A549 (cell line): ENCODE measurements around the gene ADI1. TPM values are rescaled to one million over a fixed set of nuclear protein-coding genes. Genes with fewer than 3 reads are reported as not detected.
A peak's percentile ranks its signal among the peaks of the same experiment; 100 is the strongest.

Experiments
- ATAC-seq, 2 experiments: fragments of 200-7000 bp in 1 of 2; fragments of >200 bp in 1 of 2; cut with Nextera tagmentation in 1 of 2; cut with Tn5 transposase in 1 of 2; 3 replicates each; pipeline versions ENCODE4 v1.8.0 to v1.9.1; 2018 to 2020; ENCODE audit warnings: mild to moderate bottlenecking in 1 of 2, moderate library complexity in 1 of 2
- CTCF ChIA-PET: fragments of 300-600 bp; sonication (Branson Sonifier 250); formaldehyde crosslinking; extraction: SDS; loops from one replicate; lab custom pipeline; 2021; ENCODE audit warnings: antibody characterized with exemption, inconsistent platforms; lab: Yijun Ruan, JAX
- POLR2A ChIA-PET: fragments of 350-600 bp; formaldehyde crosslinking; extraction: SDS; loops from one replicate; lab custom pipeline; 2021; ENCODE audit warnings: antibody characterized with exemption, inconsistent platforms; lab: Yijun Ruan, JAX
- DNase-seq, 2 experiments: peaks; one replicate each; pipeline versions ENCODE4 v3.0.0 to v3.0.0-alpha.2; 2011 to 2016; ENCODE audit warnings: low read depth in 1 of 2, low spot score in 1 of 2
- FAIRE-seq: peaks from 2 replicates; lab custom pipeline; 2011; peaks lifted over from hg19 to GRCh38; lab: Jason Lieb, UNC
- H3K27ac ChIP-seq, 2 experiments: fragments of >200 bp; sonication (Bioruptor Twin); formaldehyde crosslinking; 3 replicates each; pipeline ENCODE4 v1.5.1; 2016 to 2017
- H3K4me1 ChIP-seq: fragments of >200 bp; sonication (Bioruptor Twin); formaldehyde crosslinking; 3 replicates; pipeline ENCODE4 v1.6.1; 2016
- H3K4me2 ChIP-seq: fragments of >200 bp; sonication (Bioruptor Twin); formaldehyde crosslinking; 3 replicates; pipeline ENCODE4 v1.6.1; 2016
- H3K4me3 ChIP-seq: fragments of >200 bp; sonication (Bioruptor Twin); formaldehyde crosslinking; 3 replicates; pipeline ENCODE4 v1.5.1; 2016
- H3K9me3 ChIP-seq: fragments of >200 bp; sonication (Bioruptor Twin); formaldehyde crosslinking; 3 replicates; pipeline ENCODE4 v1.6.1; 2016
- ATOH8 ChIP-seq: fragments of 250-450 bp; sonication (Bioruptor Pico); IDR thresholded peaks from 2 replicates; pipeline ENCODE4 v1.5.0; 2020; ENCODE audit warnings: low read depth, mild to moderate bottlenecking, moderate library complexity
- BHLHE40 ChIP-seq: IDR thresholded peaks from 2 replicates; pipeline ENCODE4 v1.6.1; 2012; ENCODE audit warnings: low read depth, low read length, inconsistent platforms
- CHD4 ChIP-seq: fragments of 200-600 bp; sonication (generic); IDR thresholded peaks from 2 replicates; pipeline ENCODE4 v1.6.1; 2016; ENCODE audit warnings: antibody characterized with exemption, mild to moderate bottlenecking, borderline replicate concordance
- CTCF ChIP-seq: fragments of >200 bp; sonication (Bioruptor Twin); formaldehyde crosslinking; IDR thresholded peaks from 3 replicates; pipeline ENCODE4 v1.5.1; 2016
- EHMT2 ChIP-seq: fragments of 200-600 bp; sonication (generic); IDR thresholded peaks from 2 replicates; pipeline ENCODE4 v1.6.1; 2016; ENCODE audit warnings: antibody characterized with exemption, low read depth, mild to moderate bottlenecking, moderate library complexity
- ELK1 ChIP-seq: fragments of 150-350 bp; IDR thresholded peaks from 2 replicates; pipeline ENCODE4 v1.6.1; 2014; ENCODE audit warnings: low read depth, mild to moderate bottlenecking, low read length
- EP300 ChIP-seq, 2 experiments: fragments of >200 bp; sonication (Bioruptor Twin); formaldehyde crosslinking; IDR thresholded peaks; 2 replicates in 1 of 2; 3 replicates in 1 of 2; pipeline ENCODE4 v1.6.1; 2016 to 2017
- FOXS1 ChIP-seq: fragments of 250-450 bp; sonication (Bioruptor Pico); IDR thresholded peaks from 2 replicates; pipeline ENCODE4 v1.5.0; 2020; ENCODE audit warnings: mild to moderate bottlenecking, moderate library complexity
- GATA3 ChIP-seq: IDR thresholded peaks from 2 replicates; pipeline ENCODE4 v1.6.1; 2012; ENCODE audit warnings: borderline replicate concordance
- HES2 ChIP-seq: fragments of >200 bp; sonication (Bioruptor Twin); formaldehyde crosslinking; IDR thresholded peaks from 2 replicates; pipeline ENCODE4 v1.6.1; 2016
- HEYL ChIP-seq: fragments of 250-450 bp; sonication (Bioruptor Pico); IDR thresholded peaks from 2 replicates; pipeline ENCODE4 v1.8.0; 2021; ENCODE audit warnings: mild to moderate bottlenecking, moderate library complexity
- HOXA7 ChIP-seq: fragments of 250-450 bp; sonication (Bioruptor Pico); IDR thresholded peaks from 2 replicates; pipeline ENCODE4 v1.5.0; 2020; ENCODE audit warnings: mild to moderate bottlenecking, moderate library complexity
- JUNB ChIP-seq: fragments of >200 bp; sonication (Bioruptor Twin); formaldehyde crosslinking; IDR thresholded peaks from 2 replicates; pipeline ENCODE4 v1.6.1; 2016
- MAFK ChIP-seq: fragments of 450-650 bp; IDR thresholded peaks from 2 replicates; pipeline ENCODE4 v1.6.1; 2014; ENCODE audit not compliant: partially characterized antibody
- NFE2L2 ChIP-seq: fragments of 150-350 bp; conservative IDR thresholded peaks from 2 replicates; pipeline ENCODE4 v1.6.1; 2014; ENCODE audit warnings: low read length
- NR3C1 ChIP-seq: fragments of >200 bp; sonication (Bioruptor Twin); formaldehyde crosslinking; IDR thresholded peaks from 3 replicates; pipeline ENCODE4 v1.6.1; 2017
- PBX3 ChIP-seq: IDR thresholded peaks from 2 replicates; pipeline ENCODE4 v1.6.1; 2012
- RNF2 ChIP-seq: fragments of 200-600 bp; sonication (generic); IDR thresholded peaks from 2 replicates; pipeline ENCODE4 v1.6.1; 2016; ENCODE audit warnings: low read depth, mild to moderate bottlenecking, antibody characterized with exemption, moderate library complexity, borderline replicate concordance
- SMC3 ChIP-seq: fragments of >200 bp; sonication (Bioruptor Twin); formaldehyde crosslinking; IDR thresholded peaks from 3 replicates; pipeline ENCODE4 v1.6.1; 2018; ENCODE audit warnings: inconsistent platforms
- SREBF2 ChIP-seq: fragments of 450-650 bp; IDR thresholded peaks from 2 replicates; pipeline ENCODE4 v1.6.1; 2014; ENCODE audit warnings: mild to moderate bottlenecking, moderate library complexity
- TP53 ChIP-seq: fragments of 250-450 bp; sonication (Bioruptor Pico); IDR thresholded peaks from 2 replicates; pipeline ENCODE4 v1.5.0; 2021; ENCODE audit warnings: mild to moderate bottlenecking, moderate library complexity
- ZC3H11A ChIP-seq: fragments of 450-650 bp; IDR thresholded peaks from 2 replicates; pipeline ENCODE4 v1.6.1; 2014; ENCODE audit warnings: antibody characterized with exemption, mild to moderate bottlenecking
- ZFP36 ChIP-seq: fragments of 450-650 bp; IDR thresholded peaks from 2 replicates; pipeline ENCODE4 v1.6.1; 2014; ENCODE audit warnings: borderline replicate concordance; ENCODE audit not compliant: partially characterized antibody
- whole genome bisulfite sequencing: methylation state at CpG from one replicate; pipeline ENCODE4 v1.1.6; 2017; ENCODE audit errors: missing lambda C conversion rate; 5-methylcytosine and 5-hydroxymethylcytosine counted together
- polyA plus RNA-seq, 4 experiments: library from polyadenylated mRNA; depleted of rRNA in 3 of 4; stranded (reverse); fragments of >200 nt; fragmentation: RNase III in 1 of 4; extraction: RNeasy Plus Mini Kit Qiagen cat#74134 plus additional on column Dnase treatment in 1 of 4; gene quantifications; 2 replicates in 3 of 4; 3 replicates in 1 of 4; pipeline ENCODE4 v1.2.3, GENCODE V29; 2011 to 2017

ADI1 gene
- polyA plus RNA-seq, 2 of the 4 experiments (the other 2 are of a cell fraction), result 47.9 to 84.6 TPM

- CTCF ChIA-PET, result interaction anchor here (0.6 to 1.5 kb wide), 5 partner anchors 12 to 155 kb away, joined by 3 to 4 read pairs (median 3); no protein-coding TSS in a partner anchor
- no peak overlapping the region for H3K4me2 ChIP-seq
- whole genome bisulfite sequencing, result 79% methylated on average over 27 of the region's 27 CpGs
- H3K27ac ChIP-seq, result no peak overlapping the region
- TF ChIP-seq PBX3 (no peak), RNF2 (no peak), HEYL (CRISPR knock-in tag) (no peak), ZC3H11A (no peak), JUNB (no peak), ELK1 (no peak), NFE2L2 (no peak), ZFP36 (no peak), HES2 (no peak), NR3C1 (no peak), FOXS1 (no peak), EP300 (IDR thresholded peaks at IDR 0.05) (no peak)
- TF ChIP-seq, all 56 proteins: peak for 0
- peak in 1 of 2 experiments; percentile 6; a peak in 3 of 6 replicates for ATAC-seq
- Histone ChIP-seq H3K4me3 (no peak overlapping the region), H3K9me3 (no peaks in the 10 kb centered on the region), H3K4me1 (no peaks in the 10 kb centered on the region)
- FAIRE-seq, result no peak
- DNase-seq, result no peak
- POLR2A ChIA-PET, result no interaction called here
These were observed 28.9 kb downstream of the ADI1 start for GRCh38 chr2:3490191-3491170.

- POLR2A ChIA-PET, result no interaction called here
- CTCF ChIA-PET, result interaction anchor here (0.7 to 1.5 kb wide), 3 partner anchors 11 to 43 kb away, joined by 3 to 4 read pairs (median 3); no protein-coding TSS in a partner anchor
- H3K4me2 ChIP-seq, result no peak overlapping the region
- DNase-seq (no peak), ATAC-seq (no peak), FAIRE-seq (no peak)
- TF ChIP-seq CHD4 (no peak), CTCF (no peak), HES2 (no peak), TP53 (CRISPR knock-in tag) (no peak), SMC3 (no peak), HOXA7 (CRISPR knock-in tag) (no peak), SREBF2 (no peak), GATA3 (no peak), MAFK (no peak), ATOH8 (CRISPR knock-in tag) (no peak), NR3C1 (no peak), EHMT2 (no peak), BHLHE40 (no peak)
- H3K4me1 ChIP-seq, result no peaks in the 10 kb centered on the region
- WGBS, result 90% methylated on average over 16 of the region's 16 CpGs
- no peaks in the 10 kb centered on the region for H3K9me3 ChIP-seq
- no peak overlapping the region for H3K27ac ChIP-seq
- H3K4me3 ChIP-seq, result no peak overlapping the region
These were observed 29.6 kb downstream of the ADI1 start for GRCh38 chr2:3489764-3490115.
